ENCODE data around the gene P2RX4.
"Not testable (repeated sequence)": the region's sequence is repeated elsewhere in the genome, so short reads cannot be mapped to it uniquely, and the experiment has no call there.

Gene P2RX4

GRCh38 chr12:121189619-121190155 is 20.2 kb upstream of the P2RX4 start:
- no peak for TF ChIP-seq CTCF (IDR thresholded peaks at IDR 0.05; ENCODE audit: low read depth, low read length, missing control alignments)
- peak overlapping the region; percentile 69 for H3K27ac ChIP-seq
- H3K36me3 ChIP-seq (replicated peaks): no peaks in the 10 kb centered on the region
- H3K27me3 ChIP-seq (replicated peaks): no peaks in the 10 kb centered on the region
- DNase-seq: no peak
- H3K4me3 ChIP-seq (ENCODE audit: low read depth, low read length): no peak overlapping the region
- in situ Hi-C loops (cut with HindIII; ENCODE audit: low pct_ligation_motif_present, low sequenced_read_pairs): no loop called here

GRCh38 chr12:121190523-121191031 is 19.4 kb upstream of the P2RX4 start:
- H3K36me3 ChIP-seq (replicated peaks): no peaks in the 10 kb centered on the region
- DNase-seq: peak; percentile 97
- no peak overlapping the region for H3K4me3 ChIP-seq (ENCODE audit: low read depth, low read length)
- H3K27ac ChIP-seq: peak overlapping the region; percentile 74
- TF ChIP-seq CTCF (IDR thresholded peaks at IDR 0.05; ENCODE audit: low read depth, low read length, missing control alignments): no peak
- in situ Hi-C loops (cut with HindIII; ENCODE audit: low pct_ligation_motif_present, low sequenced_read_pairs): no loop called here
- H3K27me3 ChIP-seq (replicated peaks): no peaks in the 10 kb centered on the region

- no peak for TF ChIP-seq CTCF (IDR thresholded peaks at IDR 0.05; ENCODE audit: low read depth, low read length, missing control alignments)
- in situ Hi-C loops (cut with HindIII; ENCODE audit: low pct_ligation_motif_present, low sequenced_read_pairs): no loop called here
- H3K27me3 ChIP-seq (replicated peaks): no peaks in the 10 kb centered on the region
- H3K27ac ChIP-seq: peak overlapping the region; percentile 74
- no peak for DNase-seq
- H3K36me3 ChIP-seq (replicated peaks): no peaks in the 10 kb centered on the region
- H3K4me3 ChIP-seq (ENCODE audit: low read depth, low read length): no peak overlapping the region
These were observed 18.8 kb upstream of the P2RX4 start for GRCh38 chr12:121191151-121191550.

GRCh38 chr12:121196902-121197301 is 13.0 kb upstream of the P2RX4 start:
- no peak for TF ChIP-seq CTCF (IDR thresholded peaks at IDR 0.05; ENCODE audit: low read depth, low read length, missing control alignments)
- H3K27me3 ChIP-seq (replicated peaks): no peaks in the 10 kb centered on the region
- no peak overlapping the region for H3K4me3 ChIP-seq (ENCODE audit: low read depth, low read length)
- no peaks in the 10 kb centered on the region for H3K36me3 ChIP-seq (replicated peaks)
- no peak overlapping the region for H3K27ac ChIP-seq
- in situ Hi-C loops (cut with HindIII; ENCODE audit: low pct_ligation_motif_present, low sequenced_read_pairs): no loop called here
- DNase-seq: no peak

GRCh38 chr12:121198949-121199348 is 11.0 kb upstream of the P2RX4 start:
- H3K36me3 ChIP-seq (replicated peaks): no peaks in the 10 kb centered on the region
- no peak for TF ChIP-seq CTCF (IDR thresholded peaks at IDR 0.05; ENCODE audit: low read depth, low read length, missing control alignments)
- in situ Hi-C loops (cut with HindIII; ENCODE audit: low pct_ligation_motif_present, low sequenced_read_pairs): no loop called here
- DNase-seq: no peak
- H3K27me3 ChIP-seq (replicated peaks): no peaks in the 10 kb centered on the region
- no peak overlapping the region for H3K4me3 ChIP-seq (ENCODE audit: low read depth, low read length)
- H3K27ac ChIP-seq: no peak overlapping the region

- H3K27me3 ChIP-seq (replicated peaks); H3K4me3 ChIP-seq (ENCODE audit: low read depth, low read length); DNase-seq; H3K36me3 ChIP-seq (replicated peaks); H3K27ac ChIP-seq; in situ Hi-C loops (cut with HindIII; ENCODE audit: low pct_ligation_motif_present, low sequenced_read_pairs): not testable (repeated sequence)
These were observed 8.8 kb upstream of the P2RX4 start for GRCh38 chr12:121201140-121201539.

Measured in brain microvascular endothelial cell (primary cell).